HG02870 (cell line): ENCODE measurements around the gene HERC2.
"Not testable (repeated sequence)": the region's sequence is repeated elsewhere in the genome, so short reads cannot be mapped to it uniquely, and the experiment has no call there.

Source experiments
- ATAC-seq: cut with Tn5 transposase; IDR thresholded peaks from one replicate; pipeline ENCODE4 v1.9.1; 2021; ENCODE audit warnings: mild to moderate bottlenecking, moderate library complexity; ENCODE audit not compliant: unreplicated experiment

HERC2 gene

GRCh38 chr15:28286031-28286430 lies 35.9 kb downstream of the HERC2 start:
- no peak for ATAC-seq

DNA sequence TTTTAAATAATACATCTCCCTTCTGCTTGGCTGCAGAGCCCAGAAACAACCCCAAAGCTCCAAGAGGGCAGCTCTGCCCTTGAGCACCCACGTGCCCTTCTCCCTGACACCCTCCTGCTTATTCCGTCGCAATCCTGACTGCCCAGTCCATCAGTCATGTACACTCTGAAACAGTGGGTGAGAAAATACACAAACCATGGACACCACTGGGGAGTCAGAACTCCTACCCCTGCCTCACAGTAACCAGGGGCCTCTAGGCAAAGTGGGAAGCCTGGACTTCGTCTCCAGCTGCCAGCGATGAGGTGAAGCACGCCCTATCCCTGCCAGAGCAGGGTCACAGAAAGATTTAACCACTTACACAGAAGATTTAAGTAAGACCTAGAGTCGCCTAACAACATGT lies 40.1 kb downstream of the HERC2 start:
- no peak for ATAC-seq

GRCh38 chr15:28274635-28275034 lies 47.3 kb downstream of the HERC2 start:
- ATAC-seq = no peak

DNA sequence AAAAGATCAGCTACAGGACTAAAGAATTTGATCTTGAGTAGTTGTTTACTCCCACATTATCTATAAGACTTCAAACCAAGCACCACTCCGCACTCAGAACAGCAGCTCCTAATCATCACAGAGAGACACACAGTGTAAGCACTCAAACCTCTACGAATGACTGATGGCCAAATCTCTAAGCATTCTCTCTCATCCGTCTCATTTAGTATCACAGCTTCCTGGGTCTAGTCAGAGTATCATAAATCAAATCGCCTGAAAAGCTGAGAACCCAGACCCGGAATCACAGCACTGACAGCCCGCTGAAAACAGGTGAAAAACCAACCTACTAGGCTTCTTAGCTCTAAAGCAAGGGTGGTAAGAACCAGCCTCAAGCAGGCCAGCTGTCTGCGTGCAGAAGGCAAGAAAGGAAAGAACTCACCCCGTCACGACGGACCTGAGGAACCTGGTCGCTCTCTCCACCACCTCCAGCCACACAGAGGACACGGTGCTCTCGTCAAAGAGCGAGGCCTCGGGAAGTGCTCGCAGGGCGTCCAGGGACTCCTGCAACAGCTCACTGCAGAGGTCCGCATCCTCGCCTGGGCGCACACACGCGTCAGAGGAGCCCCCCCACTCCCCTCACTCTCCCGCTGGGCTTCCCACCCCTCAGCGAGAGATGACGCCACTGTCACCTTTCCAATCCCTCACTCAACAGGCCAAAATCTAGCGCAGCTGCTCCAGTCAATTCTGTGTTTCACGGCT lies 47.9 kb downstream of the HERC2 start:
- no peak for ATAC-seq

GRCh38 chr15:28273468-28273867 lies 48.5 kb downstream of the HERC2 start:
- no peak for ATAC-seq

GRCh38 chr15:28272587-28272986 lies 49.4 kb downstream of the HERC2 start:
- ATAC-seq = peak; percentile 75

- no peak for ATAC-seq
These were observed 50.2 kb downstream of the HERC2 start for GRCh38 chr15:28271697-28272260.

DNA sequence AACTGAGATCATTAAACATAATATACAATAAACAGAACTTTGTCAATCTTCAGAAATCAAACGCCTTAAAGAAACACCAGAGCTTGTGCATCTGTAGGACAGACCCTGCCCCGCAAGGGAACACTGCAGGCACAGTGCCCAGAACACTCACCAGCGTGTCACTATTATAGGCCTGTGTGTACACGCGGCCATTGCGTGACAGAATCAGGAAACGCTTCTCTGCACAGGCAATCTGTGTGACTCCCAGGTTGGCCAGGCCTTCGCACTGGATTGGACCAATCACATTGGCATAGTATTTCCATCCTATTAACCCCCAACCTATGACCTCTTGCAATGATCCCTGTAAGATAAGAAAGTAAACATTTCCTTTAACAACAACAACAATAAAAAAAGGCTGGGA lies 52.9 kb downstream of the HERC2 start:
- no peak for ATAC-seq

- no peak for ATAC-seq
These were observed 54.3 kb downstream of the HERC2 start for GRCh38 chr15:28267727-28268126.

GRCh38 chr15:28265334-28266019 lies 56.5 kb downstream of the HERC2 start:
- ATAC-seq = no peak

DNA sequence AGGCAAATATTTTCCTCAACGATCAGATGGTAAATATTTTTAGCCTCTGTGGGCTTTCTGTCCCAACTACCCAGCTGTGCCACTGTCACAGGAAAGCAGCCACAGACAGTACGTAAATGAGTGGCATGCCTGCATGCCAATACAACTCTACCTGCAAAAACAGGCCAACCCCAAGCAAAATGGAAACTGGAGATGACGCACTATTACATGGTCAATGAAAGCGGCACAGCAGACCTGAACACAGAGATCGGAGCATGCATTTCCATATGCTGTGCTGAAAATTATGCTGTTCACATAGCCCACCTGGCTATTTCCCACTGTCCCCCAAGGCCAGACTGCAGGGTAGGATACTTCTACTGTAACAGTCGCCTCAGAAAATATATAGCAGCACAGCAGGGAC lies 57.8 kb downstream of the HERC2 start:
- no peak for ATAC-seq

GRCh38 chr15:28262438-28262837 lies 59.5 kb downstream of the HERC2 start:
- ATAC-seq = no peak

DNA sequence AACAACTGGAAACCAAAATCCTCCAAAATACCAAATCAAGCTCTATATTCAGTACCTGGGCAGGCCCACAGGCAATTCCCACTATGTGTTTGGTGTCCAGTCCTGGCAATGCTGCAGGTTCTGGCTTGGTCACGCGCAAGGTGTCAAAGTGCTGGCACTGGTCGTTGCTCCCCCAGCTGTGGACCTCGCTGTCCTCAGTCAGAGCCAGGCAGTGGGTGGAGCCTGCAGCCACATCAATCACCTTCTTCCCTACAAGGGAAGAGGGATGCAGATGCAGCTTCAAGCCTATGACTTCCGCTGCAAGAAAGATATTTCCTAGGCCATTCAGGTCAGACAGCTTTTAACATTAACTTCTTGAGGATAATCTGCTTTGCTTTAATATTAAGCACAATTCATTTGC lies 61.3 kb downstream of the HERC2 start:
- ATAC-seq = no peak

GRCh38 chr15:28260317-28260716 lies 61.7 kb downstream of the HERC2 start:
- no peak for ATAC-seq

- no peak for ATAC-seq
These were observed 66.0 kb downstream of the HERC2 start for GRCh38 chr15:28255965-28256364.

DNA sequence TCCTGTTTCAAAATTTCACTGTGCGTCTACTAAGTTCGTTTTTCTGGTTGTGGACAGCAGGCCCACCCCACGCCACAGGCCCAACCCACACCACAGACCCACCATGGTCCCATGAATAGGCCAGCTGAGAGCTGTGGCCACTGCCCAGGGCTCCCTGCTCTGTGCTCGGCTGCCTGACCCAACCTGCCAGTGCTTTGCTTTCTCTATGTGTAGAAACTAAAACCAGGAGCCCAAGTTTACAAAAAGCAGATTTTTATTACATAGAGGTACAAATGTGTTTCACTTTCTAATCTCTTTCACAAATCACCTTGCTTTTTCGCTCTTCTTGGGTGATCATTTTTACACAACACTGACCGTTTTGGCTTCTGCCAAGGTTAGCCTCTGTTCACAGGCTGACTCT lies 69.1 kb downstream of the HERC2 start:
- ATAC-seq = peak; percentile 65

DNA sequence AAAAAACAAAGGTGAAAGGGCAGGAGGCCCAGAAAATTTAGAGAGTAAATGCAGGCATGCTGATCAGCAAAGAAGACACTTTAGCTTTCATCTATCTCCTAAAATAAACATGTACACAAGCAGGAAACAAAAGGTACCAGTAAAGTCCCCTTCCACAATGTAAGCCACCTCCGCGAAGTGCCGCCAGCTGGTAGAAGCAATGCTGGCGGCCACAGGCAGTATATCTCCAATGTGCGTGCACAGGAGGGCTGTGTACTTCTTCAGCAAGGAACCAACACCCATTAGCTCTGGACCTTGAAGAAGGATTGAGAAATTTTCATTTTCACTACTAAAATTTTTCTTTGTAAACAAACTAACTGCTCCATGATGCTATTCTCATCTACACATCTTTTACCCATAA lies 75.4 kb downstream of the HERC2 start:
- ATAC-seq = no peak

DNA sequence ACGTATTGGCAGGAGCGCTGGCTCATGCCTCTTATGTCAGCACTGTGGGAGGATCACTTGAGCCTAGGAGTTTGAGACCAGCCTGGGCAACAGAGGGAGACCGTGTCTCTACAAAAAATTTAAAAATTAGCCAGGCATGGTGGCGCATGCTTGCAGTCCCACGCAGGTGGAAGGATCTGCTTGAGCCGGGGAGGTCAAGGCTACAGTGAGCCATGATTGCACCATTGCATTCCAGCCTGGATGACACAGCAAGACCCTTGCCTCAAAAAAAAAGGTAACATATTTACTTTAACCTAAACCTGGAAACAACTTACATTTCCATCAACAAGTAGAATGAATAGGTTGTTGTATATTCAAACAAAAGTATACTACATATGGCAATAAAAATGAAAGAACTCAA lies 78.1 kb downstream of the HERC2 start:
- no peak for ATAC-seq

DNA sequence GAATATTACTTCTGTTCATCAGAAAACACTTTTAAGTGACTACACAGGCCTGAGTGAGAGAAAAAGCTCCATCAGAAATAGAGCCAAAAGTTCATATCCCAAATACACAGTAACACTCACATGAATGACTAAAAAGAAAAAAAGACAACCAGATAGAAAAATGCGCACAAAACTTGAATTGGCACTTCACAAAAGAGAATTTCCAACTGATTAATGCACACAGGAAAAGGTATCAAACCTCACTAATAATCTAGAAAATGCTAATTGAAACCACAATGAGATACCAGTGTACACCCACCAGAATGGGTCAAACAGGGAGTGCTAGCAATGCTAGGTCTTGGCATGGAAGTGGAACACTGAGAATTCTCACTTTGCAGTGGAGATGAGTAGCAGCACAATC lies 78.6 kb downstream of the HERC2 start:
- ATAC-seq = no peak

- ATAC-seq = not testable (repeated sequence)
These were observed 83.7 kb downstream of the HERC2 start for GRCh38 chr15:28238296-28238695.

- not testable (repeated sequence) for ATAC-seq
These were observed 90.2 kb downstream of the HERC2 start for GRCh38 chr15:28231743-28232142.

GRCh38 chr15:28231336-28231735 lies 90.6 kb downstream of the HERC2 start:
- ATAC-seq = not testable (repeated sequence)
